Measurements from ENCODE around the gene SLC24A3. TPM values are rescaled to one million over a fixed set of nuclear protein-coding genes. Genes with fewer than 3 reads are reported as not detected.

SLC24A3 gene
- total RNA-seq, 1 experiment from 2014 or later: not detected

- H3K27me3 ChIP-seq (replicated peaks): no peaks in the 10 kb centered on the region
- H3K36me3 ChIP-seq: no peaks in the 10 kb centered on the region
- no peak overlapping the region for H3K27ac ChIP-seq
- no peaks in the 10 kb centered on the region for H3K4me1 ChIP-seq (replicated peaks)
- H3K9me3 ChIP-seq (replicated peaks): no peaks in the 10 kb centered on the region
- H3K4me3 ChIP-seq: no peak overlapping the region
- DNase-seq (ENCODE audit: low read depth in 1 of 2, low spot score in 2 of 2): peak in 1 of 2 experiments; percentile 18
Measured at GRCh38 chr20:19252451-19253120, 40.1 kb downstream of the SLC24A3 start.

- Histone ChIP-seq H3K4me1 (replicated peaks) (no peaks in the 10 kb centered on the region), H3K27ac (no peak overlapping the region), H3K27me3 (replicated peaks) (no peaks in the 10 kb centered on the region), H3K4me3 (no peak overlapping the region), H3K36me3 (no peaks in the 10 kb centered on the region), H3K9me3 (replicated peaks) (no peaks in the 10 kb centered on the region)
- peak in 1 of 2 experiments; percentile 8 for DNase-seq (ENCODE audit: low read depth in 1 of 2, low spot score in 2 of 2)
Measured at GRCh38 chr20:19253316-19253715, 40.9 kb downstream of the SLC24A3 start.

- no peaks in the 10 kb centered on the region for H3K9me3 ChIP-seq (replicated peaks)
Measured at GRCh38 chr20:19253916-19254820, 41.7 kb downstream of the SLC24A3 start.

DNA sequence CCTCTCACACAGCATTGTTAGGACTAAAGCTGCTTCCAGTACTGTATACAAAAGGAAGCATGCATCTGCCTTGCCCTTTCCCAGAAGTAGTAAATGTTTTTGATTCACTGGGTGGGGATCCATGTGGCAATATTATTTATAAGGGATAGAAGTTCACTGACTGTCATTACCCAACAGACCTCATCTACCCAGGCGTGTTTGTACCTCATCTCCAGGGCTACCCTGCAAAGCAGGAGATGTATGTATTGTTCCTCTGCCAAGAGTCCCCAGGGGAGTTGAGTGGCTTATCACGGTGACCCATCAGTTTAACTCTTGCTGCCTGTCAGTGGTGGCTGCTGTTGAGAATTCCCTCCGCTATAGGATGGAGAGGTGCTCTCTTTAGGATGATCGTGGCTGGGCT lies 42.5 kb downstream of the SLC24A3 start:
- H3K4me1 ChIP-seq (replicated peaks): no peaks in the 10 kb centered on the region
- no peaks in the 10 kb centered on the region for H3K9me3 ChIP-seq (replicated peaks)
- no peaks in the 10 kb centered on the region for H3K27me3 ChIP-seq (replicated peaks)
- no peaks in the 10 kb centered on the region for H3K36me3 ChIP-seq
- no peak overlapping the region for H3K27ac ChIP-seq
- DNase-seq (ENCODE audit: low read depth in 1 of 2, low spot score in 2 of 2): no peak
- H3K4me3 ChIP-seq: no peak overlapping the region

More at GRCh38 chr20:19253916-19254820, 41.7 kb downstream of the SLC24A3 start:
- Histone ChIP-seq H3K36me3 (no peaks in the 10 kb centered on the region), H3K4me3 (no peak overlapping the region), H3K27me3 (replicated peaks) (no peaks in the 10 kb centered on the region), H3K4me1 (replicated peaks) (no peaks in the 10 kb centered on the region), H3K27ac (no peak overlapping the region)
- DNase-seq (ENCODE audit: low read depth in 1 of 2, low spot score in 2 of 2): no peak

GRCh38 chr20:19256085-19256484 lies 43.6 kb downstream of the SLC24A3 start:
- no peaks in the 10 kb centered on the region for H3K4me1 ChIP-seq (replicated peaks)
- DNase-seq (ENCODE audit: low read depth in 1 of 2, low spot score in 2 of 2): no peak

DNA sequence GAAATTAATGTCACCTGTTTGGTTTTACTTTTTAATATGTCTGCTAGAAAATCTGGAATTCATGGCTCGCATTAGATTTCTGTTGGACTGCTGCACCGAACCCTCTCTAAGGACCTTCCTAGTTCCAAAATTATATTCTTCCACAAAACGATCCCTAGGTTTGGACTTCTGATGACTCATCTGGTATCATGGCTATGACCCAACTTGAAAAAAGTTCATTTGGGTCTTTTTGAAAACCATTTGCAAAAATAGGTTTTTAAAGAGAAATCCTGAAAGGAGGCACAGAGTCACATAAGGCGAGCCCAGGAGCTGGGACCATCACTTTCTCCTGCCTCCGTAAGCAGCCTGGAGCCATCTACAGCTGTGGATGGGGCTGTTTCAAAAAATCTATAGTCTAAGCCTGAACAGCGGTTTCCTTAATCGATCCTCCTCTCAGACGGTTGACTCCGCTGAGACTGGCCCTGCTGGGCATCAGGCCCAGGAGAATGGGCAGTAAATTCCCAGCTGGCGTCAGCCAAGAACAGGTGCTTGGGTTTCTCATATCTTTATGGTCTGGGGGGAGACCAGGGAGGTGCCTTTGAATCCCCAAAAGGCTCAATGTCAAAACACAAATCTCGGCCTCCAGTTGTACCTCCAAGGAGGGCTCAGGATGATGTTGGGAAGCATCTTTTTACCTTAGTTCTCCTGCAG lies 44.6 kb downstream of the SLC24A3 start:
- H3K4me1 ChIP-seq (replicated peaks): no peaks in the 10 kb centered on the region
- no peak overlapping the region for H3K27ac ChIP-seq
- no peaks in the 10 kb centered on the region for H3K36me3 ChIP-seq
- H3K4me3 ChIP-seq: no peak overlapping the region
- no peak for DNase-seq (ENCODE audit: low read depth in 1 of 2, low spot score in 2 of 2)
- no peaks in the 10 kb centered on the region for H3K27me3 ChIP-seq (replicated peaks)
- H3K9me3 ChIP-seq (replicated peaks): no peaks in the 10 kb centered on the region

More at GRCh38 chr20:19256085-19256484, 43.6 kb downstream of the SLC24A3 start:
- Histone ChIP-seq H3K36me3 (no peaks in the 10 kb centered on the region), H3K27ac (no peak overlapping the region), H3K27me3 (replicated peaks) (no peaks in the 10 kb centered on the region), H3K4me3 (no peak overlapping the region), H3K9me3 (replicated peaks) (no peaks in the 10 kb centered on the region)

- DNase-seq (ENCODE audit: low read depth in 1 of 2, low spot score in 2 of 2): no peak
- no peak overlapping the region for H3K4me3 ChIP-seq
- H3K27ac ChIP-seq: no peak overlapping the region
- no peaks in the 10 kb centered on the region for H3K27me3 ChIP-seq (replicated peaks)
- H3K4me1 ChIP-seq (replicated peaks): no peaks in the 10 kb centered on the region
- H3K9me3 ChIP-seq (replicated peaks): no peaks in the 10 kb centered on the region
- H3K36me3 ChIP-seq: no peaks in the 10 kb centered on the region
Measured at GRCh38 chr20:19257865-19258264, 45.4 kb downstream of the SLC24A3 start.

DNA sequence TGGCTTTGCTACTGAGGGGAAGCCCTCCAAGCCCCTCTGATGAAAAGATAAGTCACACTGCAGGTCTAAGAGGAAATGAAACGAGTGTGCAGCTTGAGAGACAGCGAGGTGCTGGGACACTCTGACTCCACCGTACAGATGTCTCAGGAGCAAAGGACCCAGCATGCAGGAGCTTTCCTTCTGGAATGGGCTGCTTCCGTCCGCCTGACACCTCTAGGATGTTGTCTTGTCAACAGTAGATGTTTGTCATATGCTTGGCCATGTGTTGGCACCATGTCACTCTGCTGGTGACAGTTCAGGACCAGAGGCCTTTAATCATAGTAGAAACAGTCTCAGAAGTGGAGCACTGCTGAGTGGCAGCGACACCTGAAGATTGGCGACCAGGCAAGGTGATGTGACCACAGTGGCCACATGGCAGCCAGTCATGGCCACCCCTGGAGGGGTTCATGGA lies 46.7 kb downstream of the SLC24A3 start:
- no peak overlapping the region for H3K4me3 ChIP-seq
- H3K27me3 ChIP-seq (replicated peaks): no peaks in the 10 kb centered on the region
- DNase-seq (ENCODE audit: low read depth in 1 of 2, low spot score in 2 of 2): no peak
- no peaks in the 10 kb centered on the region for H3K36me3 ChIP-seq
- no peaks in the 10 kb centered on the region for H3K9me3 ChIP-seq (replicated peaks)
- H3K4me1 ChIP-seq (replicated peaks): no peaks in the 10 kb centered on the region
- no peak overlapping the region for H3K27ac ChIP-seq

DNA sequence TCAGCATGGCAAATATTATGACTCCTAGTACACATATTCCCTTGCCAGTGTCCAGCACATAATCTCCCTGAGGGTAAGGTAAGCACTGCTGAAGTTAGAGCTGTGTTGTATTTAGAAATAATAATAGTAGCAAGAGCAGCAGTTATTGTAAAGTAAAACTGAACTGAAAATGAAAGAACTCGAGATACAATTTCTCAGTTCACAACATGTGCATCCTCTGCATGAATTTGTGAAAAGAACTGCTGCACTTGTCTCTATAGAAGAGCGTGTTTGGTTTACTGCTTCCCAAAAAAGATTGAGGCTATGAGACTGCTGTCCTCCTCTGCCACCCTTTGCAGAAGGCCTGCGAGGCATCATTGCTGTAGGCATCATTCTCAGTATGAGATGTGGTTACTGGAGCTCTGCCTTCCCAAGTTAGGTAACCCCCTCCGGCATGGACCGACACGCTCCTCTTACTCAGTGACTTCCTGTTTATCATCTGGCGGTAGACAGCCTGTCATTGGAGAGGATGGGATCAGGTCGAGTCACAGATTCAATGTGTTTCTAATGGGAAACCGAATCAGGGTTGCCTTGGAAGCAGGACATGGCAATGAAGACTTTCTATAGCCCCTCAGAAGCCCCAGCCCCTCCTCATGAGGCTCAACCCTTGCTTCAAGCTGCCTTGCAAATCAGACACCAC lies 48.1 kb downstream of the SLC24A3 start:
- Histone ChIP-seq H3K9me3 (replicated peaks) (no peaks in the 10 kb centered on the region), H3K4me1 (replicated peaks) (no peaks in the 10 kb centered on the region), H3K4me3 (no peak overlapping the region), H3K27me3 (replicated peaks) (no peaks in the 10 kb centered on the region), H3K27ac (no peak overlapping the region), H3K36me3 (no peaks in the 10 kb centered on the region)
- DNase-seq (ENCODE audit: low read depth in 1 of 2, low spot score in 2 of 2): no peak

GRCh38 chr20:19264191-19264590 lies 51.7 kb downstream of the SLC24A3 start:
- Histone ChIP-seq H3K4me1 (replicated peaks) (no peaks in the 10 kb centered on the region), H3K36me3 (no peaks in the 10 kb centered on the region), H3K27me3 (replicated peaks) (no peaks in the 10 kb centered on the region), H3K27ac (no peak overlapping the region), H3K4me3 (no peak overlapping the region), H3K9me3 (replicated peaks) (no peaks in the 10 kb centered on the region)
- no peak for DNase-seq (ENCODE audit: low read depth in 1 of 2, low spot score in 2 of 2)

DNA sequence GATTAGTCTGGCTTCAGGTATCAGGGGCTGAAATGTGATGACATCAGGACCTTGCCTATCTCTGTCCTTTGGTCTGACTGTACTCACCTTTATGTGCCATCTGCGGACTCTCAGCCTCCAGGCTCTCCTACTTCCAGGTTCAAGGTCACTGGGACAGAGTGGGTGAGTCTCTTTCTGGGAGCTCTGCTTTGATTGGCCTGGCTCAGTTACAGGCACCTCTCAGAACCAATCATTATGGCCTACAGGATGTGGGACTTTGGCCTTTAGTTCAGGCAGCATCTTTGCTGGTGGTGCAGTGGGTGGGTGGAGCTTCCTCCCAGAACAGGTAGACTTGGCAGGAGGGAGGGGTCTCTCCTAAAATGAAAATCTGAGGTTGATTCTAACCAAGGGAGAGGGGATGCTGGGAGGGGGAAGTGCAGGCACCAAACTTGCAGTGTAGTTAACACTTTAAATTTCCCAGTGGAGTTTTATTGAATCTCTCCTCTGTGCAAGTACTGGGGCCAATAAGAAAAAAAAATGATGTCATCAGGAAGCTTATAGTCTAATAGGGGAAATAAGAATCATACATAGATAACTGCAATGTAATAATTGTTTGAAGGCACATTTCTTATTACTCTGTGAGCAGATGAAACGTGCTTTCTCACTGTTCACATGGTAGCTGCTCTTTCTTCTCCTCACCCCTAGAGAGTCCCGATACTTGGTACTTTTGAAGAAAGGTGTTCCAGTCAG lies 53.4 kb downstream of the SLC24A3 start:
- H3K9me3 ChIP-seq (replicated peaks): no peaks in the 10 kb centered on the region
- no peak for DNase-seq (ENCODE audit: low read depth in 1 of 2, low spot score in 2 of 2)
- H3K27me3 ChIP-seq (replicated peaks): no peaks in the 10 kb centered on the region
- no peaks in the 10 kb centered on the region for H3K36me3 ChIP-seq
- no peak overlapping the region for H3K27ac ChIP-seq
- no peak overlapping the region for H3K4me3 ChIP-seq
- no peaks in the 10 kb centered on the region for H3K4me1 ChIP-seq (replicated peaks)

GRCh38 chr20:19268426-19268825 lies 56.0 kb downstream of the SLC24A3 start:
- Histone ChIP-seq H3K27me3 (replicated peaks) (no peaks in the 10 kb centered on the region), H3K9me3 (replicated peaks) (no peaks in the 10 kb centered on the region), H3K36me3 (no peaks in the 10 kb centered on the region), H3K27ac (no peak overlapping the region), H3K4me3 (no peak overlapping the region), H3K4me1 (replicated peaks) (no peaks in the 10 kb centered on the region)
- no peak for DNase-seq (ENCODE audit: low read depth in 1 of 2, low spot score in 2 of 2)

All from SJSA1 (cell line).